ENCODE measurements around the gene KLHDC4.

The KLHDC4 gene

GRCh38 chr16:87667443-87667842 is 98.3 kb downstream of the KLHDC4 start:
- WGBS: 78% methylated on average over 7 of the region's 7 CpGs
- H2BK15ac ChIP-seq (ENCODE audit: low read depth, poor library complexity, severe bottlenecking): no peak overlapping the region

DNA sequence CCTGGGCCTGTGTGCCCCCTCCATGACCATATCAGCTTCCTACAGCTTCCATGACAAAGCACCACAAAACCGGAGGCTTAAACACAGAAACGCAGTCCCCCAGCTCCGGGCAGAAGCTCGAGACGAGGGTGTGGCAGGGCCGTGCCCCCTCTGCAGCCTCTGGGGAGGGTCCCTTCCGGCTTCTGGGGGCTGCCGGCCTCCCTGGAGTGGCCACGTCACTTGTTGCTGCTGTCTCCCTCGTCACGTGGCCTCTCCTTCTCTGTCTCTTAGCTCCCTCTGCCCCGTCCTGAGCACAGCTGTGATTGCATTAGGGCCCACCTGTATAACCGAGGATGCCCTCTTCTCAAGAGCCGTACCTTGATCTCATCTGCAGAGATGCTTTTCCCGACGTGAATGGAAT is 98.9 kb downstream of the KLHDC4 start:
- no peak overlapping the region for H3K4me2 ChIP-seq (ENCODE audit: low read length, poor library complexity, severe bottlenecking)
- no peak overlapping the region for H3K9ac ChIP-seq (ENCODE audit: low read length)
- no peak for DNase-seq
- H3K27me3 ChIP-seq (ENCODE audit: control insufficient read depth in 1 of 2, insufficient read depth in 1 of 2, low read length in 2 of 2): peaks cover 32 to 68% of the 10 kb centered on the region in 2 experiments
- 78% methylated on average over 16 of the region's 16 CpGs for WGBS
- no peak overlapping the region for H4K8ac ChIP-seq (ENCODE audit: low read length)
- H3K14ac ChIP-seq (ENCODE audit: low read length in 2 of 2): no peak overlapping the region
- no peak overlapping the region for H2AFZ ChIP-seq (ENCODE audit: low read depth, low read length)
- no peaks in the 10 kb centered on the region for H3K79me1 ChIP-seq (replicated peaks; ENCODE audit: low read length, poor library complexity, severe bottlenecking)
- H3K9me3 ChIP-seq (ENCODE audit: control insufficient read depth, low read length): no peaks in the 10 kb centered on the region
- H3K18ac ChIP-seq (ENCODE audit: low read depth in 1 of 2, low read length in 2 of 2): no peak overlapping the region
- no peak overlapping the region for H3K27ac ChIP-seq (ENCODE audit: low read length, poor library complexity, severe bottlenecking)
- no peaks in the 10 kb centered on the region for H3K36me3 ChIP-seq (ENCODE audit: control insufficient read depth in 1 of 2, insufficient read depth in 2 of 2, low read depth in 1 of 2, low read length in 2 of 2)
- H2BK120ac ChIP-seq (ENCODE audit: low read depth, low read length): no peak overlapping the region
- H3K4me1 ChIP-seq (ENCODE audit: control insufficient read depth, insufficient read depth, low read depth, low read length): peaks cover 3% of the 10 kb centered on the region
- no peak overlapping the region for H2BK5ac ChIP-seq (ENCODE audit: low read depth, low read length, poor library complexity, severe bottlenecking)
- H2BK15ac ChIP-seq (ENCODE audit: low read depth, poor library complexity, severe bottlenecking): no peak overlapping the region
- no peak overlapping the region for H4K91ac ChIP-seq (ENCODE audit: low read length)
- no peak overlapping the region for H3K4me3 ChIP-seq (ENCODE audit: insufficient read depth in 1 of 2, low read depth in 1 of 2, low read length in 2 of 2)
- no peak overlapping the region for H3K4ac ChIP-seq (ENCODE audit: low read depth in 1 of 2, low read length in 2 of 2)
- H3K23ac ChIP-seq (ENCODE audit: low read length in 2 of 2): no peak overlapping the region
- no peak overlapping the region for H2AK5ac ChIP-seq (ENCODE audit: low read length, severe bottlenecking)
- H2BK12ac ChIP-seq (ENCODE audit: low read length in 2 of 2): no peak overlapping the region

More at GRCh38 chr16:87667443-87667842, 98.3 kb downstream of the KLHDC4 start:
- Histone ChIP-seq H3K4me3 (ENCODE audit: insufficient read depth in 1 of 2, low read depth in 1 of 2, low read length in 2 of 2) (no peak overlapping the region), H3K23ac (ENCODE audit: low read length in 2 of 2) (no peak overlapping the region), H2BK12ac (ENCODE audit: low read length in 2 of 2) (no peak overlapping the region), H2BK5ac (ENCODE audit: low read depth, low read length, poor library complexity, severe bottlenecking) (no peak overlapping the region), H3K27me3 (ENCODE audit: control insufficient read depth in 1 of 2, insufficient read depth in 1 of 2, low read length in 2 of 2) (peaks cover 31 to 63% of the 10 kb centered on the region in 2 experiments), H2BK120ac (ENCODE audit: low read depth, low read length) (no peak overlapping the region), H3K79me1 (replicated peaks; ENCODE audit: low read length, poor library complexity, severe bottlenecking) (no peaks in the 10 kb centered on the region), H2AFZ (ENCODE audit: low read depth, low read length) (no peak overlapping the region), H3K9ac (ENCODE audit: low read length) (no peak overlapping the region), H3K14ac (ENCODE audit: low read length in 2 of 2) (no peak overlapping the region), H4K91ac (ENCODE audit: low read length) (no peak overlapping the region), H3K4ac (ENCODE audit: low read depth in 1 of 2, low read length in 2 of 2) (no peak overlapping the region), H3K4me2 (ENCODE audit: low read length, poor library complexity, severe bottlenecking) (no peak overlapping the region), H3K9me3 (ENCODE audit: control insufficient read depth, low read length) (no peaks in the 10 kb centered on the region), H4K8ac (ENCODE audit: low read length) (no peak overlapping the region), H2AK5ac (ENCODE audit: low read length, severe bottlenecking) (no peak overlapping the region), H3K27ac (ENCODE audit: low read length, poor library complexity, severe bottlenecking) (no peak overlapping the region), H3K4me1 (ENCODE audit: control insufficient read depth, insufficient read depth, low read depth, low read length) (peaks cover 3% of the 10 kb centered on the region), H3K36me3 (ENCODE audit: control insufficient read depth in 1 of 2, insufficient read depth in 2 of 2, low read depth in 1 of 2, low read length in 2 of 2) (no peaks in the 10 kb centered on the region), H3K18ac (ENCODE audit: low read depth in 1 of 2, low read length in 2 of 2) (no peak overlapping the region)
- no peak for DNase-seq

GRCh38 chr16:87665193-87665592 is 100.6 kb downstream of the KLHDC4 start:
- DNase-seq: no peak
- Histone ChIP-seq H3K9ac (ENCODE audit: low read length) (no peak overlapping the region), H3K23ac (ENCODE audit: low read length in 2 of 2) (no peak overlapping the region), H4K91ac (ENCODE audit: low read length) (no peak overlapping the region), H3K79me1 (replicated peaks; ENCODE audit: low read length, poor library complexity, severe bottlenecking) (no peaks in the 10 kb centered on the region), H2AFZ (ENCODE audit: low read depth, low read length) (no peak overlapping the region), H3K4me1 (ENCODE audit: control insufficient read depth, insufficient read depth, low read depth, low read length) (peaks cover 3% of the 10 kb centered on the region), H2BK5ac (ENCODE audit: low read depth, low read length, poor library complexity, severe bottlenecking) (no peak overlapping the region), H4K8ac (ENCODE audit: low read length) (no peak overlapping the region), H2BK120ac (ENCODE audit: low read depth, low read length) (no peak overlapping the region), H3K36me3 (ENCODE audit: control insufficient read depth in 1 of 2, insufficient read depth in 2 of 2, low read depth in 1 of 2, low read length in 2 of 2) (no peaks in the 10 kb centered on the region), H2BK12ac (ENCODE audit: low read length in 2 of 2) (no peak overlapping the region), H3K27ac (ENCODE audit: low read length, poor library complexity, severe bottlenecking) (no peak overlapping the region), H3K4me3 (ENCODE audit: insufficient read depth in 1 of 2, low read depth in 1 of 2, low read length in 2 of 2) (no peak overlapping the region), H3K4ac (ENCODE audit: low read depth in 1 of 2, low read length in 2 of 2) (no peak overlapping the region), H3K9me3 (ENCODE audit: control insufficient read depth, low read length) (no peaks in the 10 kb centered on the region), H3K4me2 (ENCODE audit: low read length, poor library complexity, severe bottlenecking) (no peak overlapping the region), H2AK5ac (ENCODE audit: low read length, severe bottlenecking) (no peak overlapping the region), H3K14ac (ENCODE audit: low read length in 2 of 2) (no peak overlapping the region), H3K27me3 (ENCODE audit: control insufficient read depth in 1 of 2, insufficient read depth in 1 of 2, low read length in 2 of 2) (peaks cover 37 to 84% of the 10 kb centered on the region in 2 experiments), H3K18ac (ENCODE audit: low read depth in 1 of 2, low read length in 2 of 2) (no peak overlapping the region), H2BK15ac (ENCODE audit: low read depth, poor library complexity, severe bottlenecking) (no peak overlapping the region)
- 89% methylated on average over 13 of the region's 15 CpGs for WGBS

DNA sequence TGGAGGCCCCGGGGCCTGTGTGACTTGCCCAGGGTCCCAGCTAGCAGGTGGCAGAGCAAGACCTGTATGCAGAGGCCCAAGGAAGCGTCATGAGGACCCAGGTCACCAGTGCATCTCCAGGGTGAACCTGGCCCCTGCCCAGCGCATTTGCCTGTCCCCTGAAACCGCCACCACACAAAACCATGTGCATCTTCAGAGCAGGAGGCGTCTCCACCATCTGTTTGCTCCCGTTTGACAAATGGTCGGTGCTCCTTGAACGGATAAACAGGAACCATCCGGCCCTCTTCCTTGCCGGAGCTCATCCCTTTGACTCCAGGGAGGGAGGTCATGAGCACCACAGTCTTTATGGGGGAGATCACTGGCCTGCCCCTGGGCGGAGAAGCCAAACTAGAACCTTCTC is 101.0 kb downstream of the KLHDC4 start:
- Histone ChIP-seq H3K4me3 (ENCODE audit: insufficient read depth in 1 of 2, low read depth in 1 of 2, low read length in 2 of 2) (no peak overlapping the region), H4K8ac (ENCODE audit: low read length) (no peak overlapping the region), H3K18ac (ENCODE audit: low read depth in 1 of 2, low read length in 2 of 2) (no peak overlapping the region), H2BK15ac (ENCODE audit: low read depth, poor library complexity, severe bottlenecking) (no peak overlapping the region), H2BK12ac (ENCODE audit: low read length in 2 of 2) (no peak overlapping the region), H4K91ac (ENCODE audit: low read length) (no peak overlapping the region), H2BK5ac (ENCODE audit: low read depth, low read length, poor library complexity, severe bottlenecking) (no peak overlapping the region), H3K79me1 (replicated peaks; ENCODE audit: low read length, poor library complexity, severe bottlenecking) (no peaks in the 10 kb centered on the region), H3K14ac (ENCODE audit: low read length in 2 of 2) (no peak overlapping the region), H3K27ac (ENCODE audit: low read length, poor library complexity, severe bottlenecking) (no peak overlapping the region), H3K9ac (ENCODE audit: low read length) (no peak overlapping the region), H3K36me3 (ENCODE audit: control insufficient read depth in 1 of 2, insufficient read depth in 2 of 2, low read depth in 1 of 2, low read length in 2 of 2) (no peaks in the 10 kb centered on the region), H2BK120ac (ENCODE audit: low read depth, low read length) (no peak overlapping the region), H2AK5ac (ENCODE audit: low read length, severe bottlenecking) (no peak overlapping the region), H2AFZ (ENCODE audit: low read depth, low read length) (no peak overlapping the region), H3K4ac (ENCODE audit: low read depth in 1 of 2, low read length in 2 of 2) (no peak overlapping the region), H3K23ac (ENCODE audit: low read length in 2 of 2) (no peak overlapping the region), H3K4me2 (ENCODE audit: low read length, poor library complexity, severe bottlenecking) (no peak overlapping the region), H3K4me1 (ENCODE audit: control insufficient read depth, insufficient read depth, low read depth, low read length) (peaks cover 3% of the 10 kb centered on the region), H3K27me3 (ENCODE audit: control insufficient read depth in 1 of 2, insufficient read depth in 1 of 2, low read length in 2 of 2) (peaks cover 38 to 85% of the 10 kb centered on the region in 2 experiments), H3K9me3 (ENCODE audit: control insufficient read depth, low read length) (no peaks in the 10 kb centered on the region)
- DNase-seq: no peak
- 75% methylated on average over 11 of the region's 11 CpGs for WGBS
